ENCODE measurements around the gene TXNDC17. TPM values are rescaled to one million over a fixed set of nuclear protein-coding genes. Genes with fewer than 3 reads are reported as not detected.

The TXNDC17 gene
- total and polyA plus RNA-seq, 9 of the 15 experiments (the other 6 are each of a cell fraction or from before 2014, with no cell fraction given): 108 to 759 (median 179) TPM

GRCh38 chr17:6641247-6641863 is 495 bp downstream of the TXNDC17 start (continued):
- TF ChIP-seq MNT (conservative IDR thresholded peaks at IDR 0.05): 0 out of 4 replicates have a peak, but pooled peaks of 1 of the 2 experiments have one; percentile 11
- peak; percentile 14; the same call in 1 of the 2 replicates for TF ChIP-seq REST (IDR thresholded peaks at IDR 0.05; ENCODE audit: borderline replicate concordance)
- no peak for TF ChIP-seq REST (CRISPR knock-in tag; IDR thresholded peaks at IDR 0.05; ENCODE audit: low read depth)
- TF ChIP-seq FOXK2 (conservative IDR thresholded peaks at IDR 0.05 in 1 of 2, IDR thresholded peaks at IDR 0.05 in 1 of 2; ENCODE audit: low read depth in 2 of 2): peak in 1 of 2 experiments; percentile 41; a peak in 1 of 4 replicates
- no peak for TF ChIP-seq RBFOX2 (IDR thresholded peaks at IDR 0.05; ENCODE audit: low read depth, low read length)
- no peak for TF ChIP-seq ZNF407 (IDR thresholded peaks at IDR 0.05; ENCODE audit: low read depth)
- 0 out of 2 replicates have a peak, but pooled peaks have one; percentile 29 for TF ChIP-seq SUPT5H (IDR thresholded peaks at IDR 0.05)
- TF ChIP-seq STAT5A (IDR thresholded peaks at IDR 0.05; ENCODE audit: borderline replicate concordance, low read length): no peak
- TF ChIP-seq PHF21A (IDR thresholded peaks at IDR 0.05; ENCODE audit: borderline replicate concordance, low read depth): peak; percentile 82; the same call in 1 of the 2 replicates

All from K562 (cell line).